ENCODE results near the gene PARP3.
A peak's percentile ranks its signal among the peaks of the same experiment; 100 is the strongest.
"Not testable (repeated sequence)": the region's sequence is repeated elsewhere in the genome, so short reads cannot be mapped to it uniquely, and the experiment has no call there.

PARP3 gene

GRCh38 chr3:51988286-51989146 is 46.4 kb downstream of the PARP3 start:
- DNase-seq: no peak

GRCh38 chr3:51990501-51990971 is 48.4 kb downstream of the PARP3 start:
- DNase-seq: not testable (repeated sequence)

DNA sequence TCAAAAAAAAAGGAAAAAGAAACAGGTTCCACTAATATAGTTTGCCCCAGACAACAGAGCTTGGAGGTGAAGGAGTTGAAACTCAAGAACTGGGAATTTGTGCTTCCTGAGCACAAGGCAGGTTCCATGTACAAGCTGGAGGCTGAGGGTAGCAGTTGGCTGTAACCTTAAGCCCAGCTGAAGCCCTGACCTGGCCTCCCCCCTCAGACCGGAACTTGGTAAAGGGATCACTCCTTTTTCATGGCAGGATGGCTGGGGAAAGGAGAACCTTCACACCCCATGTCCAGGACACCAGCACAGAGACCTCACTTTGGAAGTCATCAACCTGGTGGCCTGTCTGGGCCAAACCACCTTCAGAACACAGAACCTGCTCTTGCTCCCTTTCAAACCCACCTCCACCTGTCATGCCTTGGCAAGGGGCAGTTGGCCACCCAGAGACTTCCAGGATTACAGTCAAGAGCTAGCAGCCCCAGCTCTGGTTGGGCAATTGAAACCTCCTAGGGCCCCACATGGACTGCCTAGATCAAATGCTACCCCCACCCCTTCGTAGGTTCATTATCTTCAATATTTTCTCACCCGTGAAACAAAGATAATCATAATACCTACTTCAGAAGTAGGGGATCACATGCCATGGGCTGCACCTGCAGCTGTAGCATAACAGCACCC is 50.0 kb downstream of the PARP3 start:
- DNase-seq: no peak

DNA sequence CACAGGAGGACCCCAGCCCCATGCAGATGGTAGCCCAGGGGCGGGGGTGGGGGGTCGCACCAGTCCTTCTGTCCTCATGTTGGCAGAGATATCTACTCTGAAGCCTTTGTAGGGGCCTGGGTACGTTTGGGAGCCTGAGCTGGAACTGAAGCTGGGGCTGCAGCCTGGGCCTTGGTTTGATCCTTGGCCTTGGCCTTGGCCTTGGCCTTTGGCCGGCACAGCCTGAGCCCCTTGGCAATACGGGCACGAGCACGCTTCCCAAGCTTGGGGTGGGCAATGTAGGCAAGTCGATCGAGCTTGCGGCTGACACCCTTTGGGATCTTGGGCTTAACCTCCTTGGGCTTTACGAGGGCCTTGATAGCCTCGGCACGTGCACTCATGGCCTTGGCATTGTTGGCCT is 51.5 kb downstream of the PARP3 start:
- DNase-seq: not testable (repeated sequence)

- no peak for DNase-seq
Observed at GRCh38 chr3:51994530-51994929, 52.4 kb downstream of the PARP3 start.

DNA sequence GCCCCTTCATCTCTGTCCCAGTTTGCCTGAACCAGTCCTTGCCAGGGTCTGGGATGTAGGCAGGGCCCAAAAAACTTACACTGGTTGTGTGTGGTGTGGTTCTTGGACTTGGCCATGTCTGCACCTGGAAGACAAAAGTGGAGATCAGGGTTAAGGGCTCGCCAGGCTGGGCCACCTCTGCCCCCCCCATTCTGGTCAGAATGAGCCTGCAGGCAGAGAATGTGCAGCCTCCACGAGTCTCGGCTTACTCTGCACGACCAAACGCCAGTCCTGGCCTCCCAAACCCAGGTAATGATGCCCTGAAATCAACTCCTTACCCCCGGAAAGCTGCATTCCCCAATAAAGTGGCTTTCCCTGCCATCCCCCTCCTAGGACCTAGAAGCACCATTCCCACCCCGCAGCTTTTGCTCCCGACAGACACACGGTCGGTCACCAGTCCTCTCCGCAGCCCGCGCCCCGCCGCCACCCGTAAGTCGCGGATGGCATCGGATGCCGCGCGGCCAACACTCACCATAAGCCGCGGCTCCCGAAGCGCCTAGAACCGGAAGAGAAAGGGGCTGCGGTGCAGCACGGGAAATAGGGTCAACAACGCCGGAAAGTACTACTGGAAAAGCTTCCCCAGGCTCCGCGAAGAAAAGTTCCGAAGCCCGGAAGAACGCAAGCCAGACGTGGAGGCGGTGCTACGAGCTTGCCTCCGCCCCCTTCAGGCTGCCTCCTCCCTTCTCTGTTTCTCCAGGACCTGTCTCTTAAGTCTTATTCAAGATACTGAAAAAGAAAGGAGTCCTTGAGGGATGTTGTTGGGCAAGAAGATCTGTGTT is 53.4 kb downstream of the PARP3 start, which contains the start of gene RPL29:
TSS of gene RPL29 (minus strand) at position 550 of the 818 bp plus-strand sequence. CDS start at position 116, 434 bp downstream.
- DNase-seq: peak; percentile 75

- DNase-seq: no peak
Observed at GRCh38 chr3:51997172-51997571, 55.0 kb downstream of the PARP3 start.

GRCh38 chr3:51997935-51998596 is 55.9 kb downstream of the PARP3 start:
- no peak for DNase-seq
